ENCODE data around the gene COBL. TPM values are rescaled to one million over a fixed set of nuclear protein-coding genes. Genes with fewer than 3 reads are reported as not detected.

The COBL gene
- total and polyA plus RNA-seq, 2 of the 8 experiments (the other 6 are each of a cell fraction or from before 2014, with no cell fraction given), result 13.8 to 40.4 TPM

DNA sequence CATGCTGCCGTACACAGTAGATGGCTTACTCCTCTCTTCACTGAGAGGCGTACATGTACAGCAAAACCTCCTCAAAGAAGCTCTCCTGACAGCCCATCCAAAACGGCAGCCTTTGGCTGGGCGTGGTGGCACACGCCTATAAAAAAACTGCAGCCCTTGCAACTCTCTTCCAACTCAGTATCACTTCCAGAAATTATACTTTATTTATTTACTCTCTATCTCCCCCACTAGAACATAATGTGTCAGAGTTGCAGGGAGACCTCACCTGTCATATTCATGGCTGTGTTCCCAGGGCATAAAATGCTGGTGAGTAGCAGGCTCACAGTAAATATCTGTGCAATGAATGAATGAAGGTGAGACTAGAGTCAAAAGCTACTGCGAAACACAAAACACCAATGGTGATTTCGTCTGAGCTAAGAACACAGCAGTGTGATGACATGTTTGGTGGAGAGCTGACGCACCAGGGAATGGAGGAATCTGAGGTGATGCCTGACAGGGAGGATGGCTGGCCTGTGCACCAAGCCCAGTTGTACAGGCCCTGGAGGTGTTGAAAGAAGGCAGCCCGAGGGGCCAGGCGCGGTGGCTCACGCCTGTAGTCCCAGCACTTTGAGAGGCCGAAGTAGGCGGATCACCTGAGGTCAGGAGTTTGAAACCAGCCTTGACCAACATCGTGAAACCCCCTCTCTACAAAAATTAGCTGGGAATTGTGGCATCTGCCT, 55.3 kb downstream of the COBL start (continued):
- no peak for TF ChIP-seq SRF (IDR thresholded peaks at IDR 0.05; ENCODE audit: low read depth, low read length)
- no peak for TF ChIP-seq RNF2 (IDR thresholded peaks at IDR 0.05; ENCODE audit: borderline replicate concordance, low read depth, low read length, missing control alignments, poor library complexity, severe bottlenecking)
- no peak for TF ChIP-seq POLR2A (IDR thresholded peaks at IDR 0.05; ENCODE audit: control extremely low read depth in 1 of 2, low read depth in 2 of 2, low read length in 2 of 2)
- no peak for TF ChIP-seq BCL11A (IDR thresholded peaks at IDR 0.05; ENCODE audit: low read depth in 2 of 2, low read length in 2 of 2)
- TF ChIP-seq, protein P1, sequence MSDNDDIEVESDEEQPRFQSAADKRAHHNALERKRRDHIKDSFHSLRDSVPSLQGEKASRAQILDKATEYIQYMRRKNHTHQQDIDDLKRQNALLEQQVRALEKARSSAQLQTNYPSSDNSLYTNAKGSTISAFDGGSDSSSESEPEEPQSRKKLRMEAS (IDR thresholded peaks at IDR 0.05), result no peak
- TF ChIP-seq CBX5 (IDR thresholded peaks at IDR 0.05; ENCODE audit: low read depth, low read length), result no peak
- no peak for TF ChIP-seq EP300 (IDR thresholded peaks at IDR 0.05; ENCODE audit: borderline replicate concordance in 1 of 2, low read depth in 2 of 2, low read length in 2 of 2)
- TF ChIP-seq SUZ12 (IDR thresholded peaks at IDR 0.05; ENCODE audit: low read length), result no peak
- no peak for TF ChIP-seq MAFK (IDR thresholded peaks at IDR 0.05; ENCODE audit: low read depth, low read length)
